Small intestine (tissue), 7 donors: ENCODE results near the gene SPINT1. TPM values are rescaled to one million over a fixed set of nuclear protein-coding genes. Genes with fewer than 3 reads are reported as not detected.
A peak's percentile ranks its signal among the peaks of the same experiment; 100 is the strongest.

ENCODE experiments used
- DNase-seq, 2 donors: peaks; one replicate each; pipeline versions ENCODE4 v3.0.0 to v3.0.0-alpha.2; 2013
- FAIRE-seq: peaks from 2 replicates; lab custom pipeline; 2012; peaks lifted over from hg19 to GRCh38; lab: Jason Lieb, UNC
- H3K27ac ChIP-seq, 3 donors: one replicate each; pipeline ENCODE4 v1.5.1; 2013; ENCODE audit warnings: low read length in 2 of 3, mild to moderate bottlenecking in 2 of 3, control low read depth in 1 of 3, inconsistent platforms in 1 of 3, low read depth in 1 of 3, moderate library complexity in 1 of 3
- H3K27me3 ChIP-seq, 3 donors: one replicate each; pipeline ENCODE4 v1.6.1; 2013; ENCODE audit warnings: low read length in 3 of 3, inconsistent platforms in 1 of 3; ENCODE audit not compliant: control insufficient read depth in 3 of 3, insufficient read depth in 3 of 3
- H3K36me3 ChIP-seq, 3 donors: one replicate each; pipeline ENCODE4 v1.6.1; 2013; ENCODE audit warnings: low read length in 3 of 3, inconsistent platforms in 1 of 3, low read depth in 1 of 3, mild to moderate bottlenecking in 1 of 3, moderate library complexity in 1 of 3; ENCODE audit not compliant: control insufficient read depth in 3 of 3, insufficient read depth in 2 of 3
- H3K4me1 ChIP-seq, 3 donors: one replicate each; pipeline ENCODE4 v1.6.1; 2013; ENCODE audit warnings: low read length in 2 of 3, inconsistent platforms in 1 of 3, low read depth in 1 of 3, mild to moderate bottlenecking in 1 of 3, moderate library complexity in 1 of 3; ENCODE audit not compliant: control insufficient read depth in 3 of 3, insufficient read depth in 2 of 3
- H3K4me3 ChIP-seq, 3 donors: one replicate each; pipeline ENCODE4 v1.5.1; 2013; ENCODE audit warnings: low read length in 3 of 3, control low read depth in 1 of 3, inconsistent platforms in 1 of 3, low read depth in 1 of 3, mild to moderate bottlenecking in 1 of 3, moderate library complexity in 1 of 3
- H3K9me3 ChIP-seq, 2 donors: one replicate each; pipeline ENCODE4 v1.6.1; 2013; ENCODE audit warnings: low read depth in 1 of 2, low read length in 1 of 2; ENCODE audit not compliant: control insufficient read depth in 2 of 2, insufficient read depth in 1 of 2
- WGBS, 3 donors: extraction: QIAGEN DNeasy Blood & Tissue Kit; methylation state at CpG; one replicate each; pipeline ENCODE4 v1.1.7; 2013; 5-methylcytosine and 5-hydroxymethylcytosine counted together
- polyA plus RNA-seq, 4 donors: library from polyadenylated mRNA; stranded (reverse) in 3 of 4; unstranded in 1 of 4; fragments of 200-250 nt in 3 of 4; fragments of 120-200 nt in 1 of 4; gene quantifications; one replicate each; pipeline versions ENCODE4 v1.2.1 to v1.2.3, GENCODE V29; 2013
- donor health status: healthy with polysubstance abuse.
- donor health status: control.
- donor health status: control.
- donor health status: Bipolar disorder and iron deficiency.
- donor health status: healthy.

Gene SPINT1
- polyA plus RNA-seq, 4 donors, result 85.0 to 258 (median 187) TPM

GRCh38 chr15:40906091-40906990 is 62.5 kb downstream of the SPINT1 start:
- Histone ChIP-seq H3K9me3 (no peaks in the 10 kb centered on the region), H3K27ac (peak overlapping the region; percentile 96 to 99 (median 96)), H3K27me3 (no peaks in the 10 kb centered on the region), H3K4me1 (peaks cover 0 to 54% (median 6%) of the 10 kb centered on the region in 3 donors), H3K4me3 (peak overlapping the region; percentile 16 to 49 (median 47)), H3K36me3 (peaks cover 0 to 37% (median 2%) of the 10 kb centered on the region in 3 donors)
- DNase-seq (peak; percentile 92 to 96), FAIRE-seq (no peak)
- 2 to 3% (median 3%) methylated on average over 22 to 36 of the region's 36 CpGs for WGBS, 3 donors

DNA sequence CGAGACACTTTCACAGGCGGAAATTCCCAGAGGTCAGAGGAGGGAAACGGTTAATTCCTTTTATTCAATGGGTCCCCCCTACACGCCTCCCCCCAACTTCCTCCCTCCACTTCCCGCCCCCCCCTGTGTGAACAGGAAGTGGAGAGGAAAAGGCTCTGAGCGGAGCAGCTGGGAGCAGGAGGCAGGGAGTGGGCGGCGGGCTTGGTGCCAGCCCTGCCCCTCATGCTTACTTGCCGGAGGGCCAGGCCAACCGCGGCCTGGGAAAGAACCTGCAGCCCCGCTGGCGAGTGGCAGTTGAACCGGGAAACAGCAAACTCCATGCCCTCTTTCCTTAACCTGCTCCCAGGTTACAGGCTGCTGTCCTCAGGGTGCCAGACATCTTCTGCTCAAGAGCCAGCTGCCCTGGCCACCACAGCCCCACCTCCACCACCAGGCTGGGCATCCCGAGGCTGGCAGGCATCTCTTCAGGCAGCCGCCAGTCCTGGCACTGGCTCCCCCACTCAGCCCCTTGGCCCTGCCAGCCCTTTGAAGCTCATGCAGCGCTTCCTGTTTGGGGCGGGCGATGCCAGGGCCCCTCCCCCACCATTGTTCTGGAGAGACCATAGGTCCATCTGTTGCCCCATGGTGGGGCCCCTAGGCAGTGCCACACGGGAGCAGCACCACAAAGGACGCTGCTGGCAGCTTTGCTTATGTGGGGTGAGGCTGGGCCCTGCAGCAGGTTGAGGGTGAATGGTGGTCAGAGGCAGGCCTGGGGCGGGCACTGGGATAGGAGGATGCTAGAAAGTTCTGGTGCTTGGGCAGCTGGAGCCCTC is 63.3 kb downstream of the SPINT1 start:
- DNase-seq, result peak; percentile 57 to 75
- peaks cover 0 to 54% (median 6%) of the 10 kb centered on the region in 3 donors for H3K4me1 ChIP-seq
- H3K27me3 ChIP-seq, result no peaks in the 10 kb centered on the region
- WGBS, 3 donors, result 4 to 13% (median 11%) methylated on average over 21 to 22 of the region's 22 CpGs
- no peak for FAIRE-seq
- H3K36me3 ChIP-seq, result peaks cover 0 to 31% (median 2%) of the 10 kb centered on the region in 3 donors
- no peaks in the 10 kb centered on the region for H3K9me3 ChIP-seq
- peak overlapping the region; percentile 16 to 49 (median 47) for H3K4me3 ChIP-seq
- peak overlapping the region; percentile 96 to 99 (median 96) for H3K27ac ChIP-seq

Other genes starting within 250 kb of the SPINT1 start
- 10 to 100 TPM in 1 of 4 donors, 1 to 10 TPM in 3; 8.1 to 11.0 (median 8.9) TPM for gene KNL1, start 249.8 kb upstream of the SPINT1 start, polyA plus RNA-seq
- 1 to 10 TPM in 3 of 4 donors, under 1 TPM in 1; 0.89 to 8.5 (median 5.1) TPM for gene RAD51, start 148.9 kb upstream of the SPINT1 start, polyA plus RNA-seq
- gene RMDN3, start 88.8 kb upstream of the SPINT1 start, polyA plus RNA-seq, result 10 to 100 TPM; 36.6 to 80.8 (median 68.2) TPM
- 100 to 1,000 TPM in 3 of 4 donors, 10 to 100 TPM in 1; 96.7 to 222 (median 147) TPM for gene GCHFR, start 80.0 kb upstream of the SPINT1 start, polyA plus RNA-seq
- gene C15orf62, start 74.1 kb upstream of the SPINT1 start, polyA plus RNA-seq, result 1 to 10 TPM in 1 of 4 donors, under 1 TPM in 2, not detected in 1; 0.88 to 5.1 (median 0.89) TPM
- gene ZFYVE19, start 37.0 kb upstream of the SPINT1 start, polyA plus RNA-seq, result 10 to 100 TPM; 28.1 to 94.6 (median 44.1) TPM
- 10 to 100 TPM; 41.0 to 95.9 (median 59.1) TPM for gene DNAJC17, start 36.6 kb upstream of the SPINT1 start, polyA plus RNA-seq
- gene PPP1R14D, start 15.3 kb upstream of the SPINT1 start, polyA plus RNA-seq, result 100 to 1,000 TPM in 3 of 4 donors, 10 to 100 TPM in 1; 23.3 to 348 (median 226) TPM
- gene RHOV, start 30.2 kb downstream of the SPINT1 start, polyA plus RNA-seq, result 1 to 10 TPM in 3 of 4 donors, under 1 TPM in 1; 0.67 to 1.9 (median 1.6) TPM
- 10 to 100 TPM in 3 of 4 donors, 1 to 10 TPM in 1; 7.6 to 20.2 (median 10.7) TPM for gene VPS18, start 50.4 kb downstream of the SPINT1 start, polyA plus RNA-seq
- gene DLL4, start 85.3 kb downstream of the SPINT1 start, polyA plus RNA-seq, result 10 to 100 TPM in 2 of 4 donors, 1 to 10 TPM in 1, under 1 TPM in 1; 0.81 to 14.4 (median 7.3) TPM
- gene CHAC1, start 109.4 kb downstream of the SPINT1 start, polyA plus RNA-seq, result 10 to 100 TPM in 1 of 4 donors, 1 to 10 TPM in 2, under 1 TPM in 1; 0.96 to 37.3 (median 5.0) TPM